ENCODE measurements around the gene SERPINB12.

DNA sequence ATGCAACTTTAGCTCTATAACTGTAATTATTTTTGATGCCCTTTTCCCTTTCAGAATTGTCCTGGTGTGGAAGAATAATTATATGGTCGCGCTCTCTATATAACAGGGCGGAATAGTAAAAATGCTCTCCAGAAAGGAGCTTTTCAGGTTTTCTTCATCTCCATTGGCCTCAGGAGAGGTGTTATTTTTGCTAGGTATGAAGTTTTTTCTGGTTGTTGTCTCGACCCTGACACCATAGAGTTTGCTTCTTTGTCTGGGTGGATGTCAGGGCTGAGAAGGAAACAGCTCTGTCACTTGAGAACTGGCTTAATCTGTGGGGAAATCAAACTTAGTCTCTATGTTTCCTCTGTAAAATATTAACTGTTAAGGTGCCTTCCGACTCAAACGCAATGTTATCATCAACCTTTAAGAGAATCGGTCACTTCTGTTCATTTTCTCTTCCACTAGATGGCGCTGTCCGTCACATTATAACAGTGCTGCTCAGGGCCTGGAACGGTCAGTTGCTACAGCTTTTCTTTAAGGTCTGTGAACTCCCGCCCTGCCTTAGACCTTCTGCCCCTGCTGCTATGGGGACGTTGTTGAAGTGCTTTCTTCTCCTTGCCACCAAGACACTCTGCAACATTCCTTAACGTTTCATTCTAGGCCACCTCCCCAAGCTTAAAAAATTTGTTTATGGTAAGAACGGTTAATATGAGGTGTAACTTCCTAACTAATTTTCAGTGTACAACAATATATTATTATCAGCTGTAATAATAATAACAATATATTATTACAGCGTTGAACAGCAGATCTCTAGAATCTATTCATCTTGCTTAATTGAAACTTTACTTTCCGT, 23.8 kb upstream of the SERPINB12 start:
- TF ChIP-seq, protein P1, sequence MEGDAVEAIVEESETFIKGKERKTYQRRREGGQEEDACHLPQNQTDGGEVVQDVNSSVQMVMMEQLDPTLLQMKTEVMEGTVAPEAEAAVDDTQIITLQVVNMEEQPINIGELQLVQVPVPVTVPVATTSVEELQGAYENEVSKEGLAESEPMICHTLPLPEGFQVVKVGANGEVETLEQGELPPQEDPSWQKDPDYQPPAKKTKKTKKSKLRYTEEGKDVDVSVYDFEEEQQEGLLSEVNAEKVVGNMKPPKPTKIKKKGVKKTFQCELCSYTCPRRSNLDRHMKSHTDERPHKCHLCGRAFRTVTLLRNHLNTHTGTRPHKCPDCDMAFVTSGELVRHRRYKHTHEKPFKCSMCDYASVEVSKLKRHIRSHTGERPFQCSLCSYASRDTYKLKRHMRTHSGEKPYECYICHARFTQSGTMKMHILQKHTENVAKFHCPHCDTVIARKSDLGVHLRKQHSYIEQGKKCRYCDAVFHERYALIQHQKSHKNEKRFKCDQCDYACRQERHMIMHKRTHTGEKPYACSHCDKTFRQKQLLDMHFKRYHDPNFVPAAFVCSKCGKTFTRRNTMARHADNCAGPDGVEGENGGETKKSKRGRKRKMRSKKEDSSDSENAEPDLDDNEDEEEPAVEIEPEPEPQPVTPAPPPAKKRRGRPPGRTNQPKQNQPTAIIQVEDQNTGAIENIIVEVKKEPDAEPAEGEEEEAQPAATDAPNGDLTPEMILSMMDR (conservative IDR thresholded peaks at IDR 0.05; ENCODE audit: low read depth, low read length) = peak; percentile 77
- no peak for TF ChIP-seq EZH2 (IDR thresholded peaks at IDR 0.05; ENCODE audit: borderline replicate concordance, low read depth, low read length, poor library complexity, severe bottlenecking)
